ENCODE results near the gene RABEP2. TPM values are rescaled to one million over a fixed set of nuclear protein-coding genes. Genes with fewer than 3 reads are reported as not detected.
A peak's percentile ranks its signal among the peaks of the same experiment; 100 is the strongest.

The RABEP2 gene
- total and polyA plus RNA-seq, 9 of the 15 experiments (the other 6 are each of a cell fraction or from before 2014, with no cell fraction given), result 0.15 to 13.4 (median 3.5) TPM

GRCh38 chr16:28923652-28924398, 1.2 kb downstream of the RABEP2 start:
- 59% methylated on average over 12 of the region's 13 CpGs for WGBS (ENCODE audit: insufficient coverage, low coverage, missing lambda C conversion rate)
- no peak overlapping the region for H3K27ac ChIP-seq (ENCODE audit: extremely low read depth, low read depth, low read length)
- H3K9me3 ChIP-seq (replicated peaks; ENCODE audit: control insufficient read depth, insufficient read depth, low read depth, low read length), result no peaks in the 10 kb centered on the region
- BruUV-seq (replicated peaks), result no TSS peak
- FAIRE-seq (no peak), DNase-seq (ENCODE audit: extremely low read depth in 1 of 4, low spot score in 3 of 4) (peak in 2 of 4 experiments; percentile 10 to 17), ATAC-seq (no peak)
- peaks cover 5% of the 10 kb centered on the region for H3K9me1 ChIP-seq (ENCODE audit: control insufficient read depth, insufficient read depth, low read length)
- intact Hi-C loops (cut with micrococcal nuclease) (no loop called here), in situ Hi-C loops (cut with MboI) (no loop called here)
- ChIA-PET POLR2A (interaction anchor here (0.6 to 2.2 kb wide), 4 partner anchors 9 to 58 kb away, joined by 4 to 10 read pairs (median 4); no protein-coding TSS in a partner anchor), CTCF (ENCODE audit: low intra/inter-chr PET ratio) (no interaction called here)
- TF ChIP-seq ADNP (tag; IDR thresholded peaks at IDR 0.05) (no peak), RBM17 (IDR thresholded peaks at IDR 0.05; ENCODE audit: borderline replicate concordance, low read depth, low read length) (no peak), CEBPB (tag; IDR thresholded peaks at IDR 0.05) (no peak), ATF6 (CRISPR knock-in tag; IDR thresholded peaks at IDR 0.05) (no peak), MLX (CRISPR knock-in tag; conservative IDR thresholded peaks at IDR 0.05) (no peak), POLR2B (IDR thresholded peaks at IDR 0.05; ENCODE audit: low read depth, partially characterized antibody) (no peak), THRB (CRISPR knock-in tag; conservative IDR thresholded peaks at IDR 0.05) (no peak), TAF9B (IDR thresholded peaks at IDR 0.05; ENCODE audit: partially characterized antibody) (no peak)
- no peaks in the 10 kb centered on the region for H3K27me3 ChIP-seq (ENCODE audit: control insufficient read depth in 2 of 2, insufficient read depth in 2 of 2, low read length in 2 of 2)
- H3K4me2 ChIP-seq (ENCODE audit: insufficient read depth, low read length), result peak overlapping the region; percentile 86
- no peaks in the 10 kb centered on the region for H3K79me2 ChIP-seq (ENCODE audit: control insufficient read depth, insufficient read depth, low read length)
- H3K9ac ChIP-seq (ENCODE audit: insufficient read depth in 1 of 2, low read depth in 2 of 2, low read length in 2 of 2), result peak overlapping the region in 1 of 2 experiments; percentile 91; a peak in 3 of 4 replicates
- H3K4me1 ChIP-seq (replicated peaks in 1 of 2; ENCODE audit: control insufficient read depth in 2 of 2, insufficient read depth in 2 of 2, low read length in 2 of 2), result peaks cover 9 to 15% of the 10 kb centered on the region in 2 experiments
- H3K4me3 ChIP-seq, result no peak overlapping the region; the same call in 1 of the 2 replicates
- H4K20me1 ChIP-seq (replicated peaks; ENCODE audit: control insufficient read depth, insufficient read depth, low read length), result no peaks in the 10 kb centered on the region
- H3K36me3 ChIP-seq (ENCODE audit: control insufficient read depth, insufficient read depth, low read length), result no peaks in the 10 kb centered on the region
- H2AFZ ChIP-seq (ENCODE audit: low read depth, low read length), result peak overlapping the region; percentile 96; the same call in 1 of the 2 replicates
